GM19324 (cell line): ENCODE data around the gene LRP1-AS.

Experiments used
- ATAC-seq: cut with Tn5 transposase; IDR thresholded peaks from one replicate; pipeline ENCODE4 v1.9.1; 2021; ENCODE audit warnings: mild to moderate bottlenecking, moderate library complexity; ENCODE audit not compliant: unreplicated experiment, low FRiP score

LRP1-AS gene

GRCh38 chr12:57146961-57147944 is at the start of gene LRP1-AS:
LRP1-AS (minus strand) TSS chr12:57147619.
- ATAC-seq: no peak

GRCh38 chr12:57196956-57197355 is 49.5 kb upstream of the LRP1-AS start:
- ATAC-seq: no peak

GRCh38 chr12:57196439-57196838 is 49.0 kb upstream of the LRP1-AS start:
- ATAC-seq: no peak

- ATAC-seq: no peak
Observed at GRCh38 chr12:57195611-57196371, 48.4 kb upstream of the LRP1-AS start.

GRCh38 chr12:57195186-57195585 is 47.8 kb upstream of the LRP1-AS start:
- ATAC-seq: no peak

GRCh38 chr12:57194253-57194652 is 46.8 kb upstream of the LRP1-AS start:
- no peak for ATAC-seq

GRCh38 chr12:57193706-57194245 is 46.4 kb upstream of the LRP1-AS start:
- no peak for ATAC-seq

- ATAC-seq: no peak
Observed at GRCh38 chr12:57192920-57193319, 45.5 kb upstream of the LRP1-AS start.

- no peak for ATAC-seq
Observed at GRCh38 chr12:57191410-57191809, 44.0 kb upstream of the LRP1-AS start.

- ATAC-seq: no peak
Observed at GRCh38 chr12:57190821-57191220, 43.4 kb upstream of the LRP1-AS start.

GRCh38 chr12:57190037-57190436 is 42.6 kb upstream of the LRP1-AS start:
- ATAC-seq: no peak

- ATAC-seq: no peak
Observed at GRCh38 chr12:57188090-57188425, 40.6 kb upstream of the LRP1-AS start.

- no peak for ATAC-seq
Observed at GRCh38 chr12:57187222-57188089, 40.0 kb upstream of the LRP1-AS start.

- ATAC-seq: no peak
Observed at GRCh38 chr12:57185906-57186508, 38.6 kb upstream of the LRP1-AS start.

- ATAC-seq: no peak
Observed at GRCh38 chr12:57185403-57185802, 38.0 kb upstream of the LRP1-AS start.

- ATAC-seq: no peak
Observed at GRCh38 chr12:57183939-57184725, 36.7 kb upstream of the LRP1-AS start.

- ATAC-seq: peak; percentile 58
Observed at GRCh38 chr12:57182918-57183575, 35.6 kb upstream of the LRP1-AS start.

GRCh38 chr12:57181561-57182155 is 34.2 kb upstream of the LRP1-AS start:
- ATAC-seq: no peak
